GM12872 (cell line): ENCODE results near the gene TRAPPC2L.

Source experiments
- TF ChIP-seq, protein P1 (sequence below): IDR thresholded peaks from 3 replicates; pipeline ENCODE4 v1.5.1; 2011; ENCODE audit warnings: low read depth, mild to moderate bottlenecking, low read length, moderate library complexity; ENCODE audit not compliant: insufficient read depth

Gene TRAPPC2L

DNA sequence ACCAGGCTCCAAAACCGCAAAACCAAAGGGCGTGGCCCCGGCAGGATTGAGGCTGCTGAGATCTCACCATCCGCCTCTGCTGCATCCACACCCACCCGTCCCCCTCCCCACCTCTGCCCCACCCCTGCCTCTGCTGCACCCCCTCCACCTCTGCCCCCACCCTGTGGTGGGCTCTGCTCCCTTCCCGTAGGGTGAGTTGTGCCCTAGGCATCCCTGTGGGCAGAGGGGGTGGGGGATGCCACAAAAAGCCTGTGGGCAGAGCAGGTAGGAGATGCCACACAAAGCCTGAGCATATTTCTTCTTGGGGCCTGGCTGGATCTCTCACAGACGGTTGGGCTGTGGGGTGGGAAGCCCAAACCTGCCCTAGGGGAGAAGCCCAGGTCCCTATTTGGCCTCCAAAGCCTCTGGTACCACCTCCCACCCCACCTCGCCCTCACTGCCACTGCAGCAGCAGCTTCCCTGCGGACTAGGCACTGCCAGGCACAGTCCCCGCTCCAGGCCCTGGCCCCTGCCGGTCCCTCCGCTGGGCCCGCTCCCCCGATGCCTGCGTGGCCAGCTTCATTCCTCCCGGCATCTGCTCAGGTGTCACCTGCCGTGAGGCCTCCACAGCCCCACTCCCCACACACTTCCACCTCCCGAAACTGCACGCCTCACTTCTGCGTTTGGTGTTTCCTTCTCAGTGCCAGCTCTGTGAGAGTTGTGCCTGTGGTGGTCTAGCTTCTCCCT, 20.8 kb downstream of the TRAPPC2L start:
- TF ChIP-seq, protein P1, sequence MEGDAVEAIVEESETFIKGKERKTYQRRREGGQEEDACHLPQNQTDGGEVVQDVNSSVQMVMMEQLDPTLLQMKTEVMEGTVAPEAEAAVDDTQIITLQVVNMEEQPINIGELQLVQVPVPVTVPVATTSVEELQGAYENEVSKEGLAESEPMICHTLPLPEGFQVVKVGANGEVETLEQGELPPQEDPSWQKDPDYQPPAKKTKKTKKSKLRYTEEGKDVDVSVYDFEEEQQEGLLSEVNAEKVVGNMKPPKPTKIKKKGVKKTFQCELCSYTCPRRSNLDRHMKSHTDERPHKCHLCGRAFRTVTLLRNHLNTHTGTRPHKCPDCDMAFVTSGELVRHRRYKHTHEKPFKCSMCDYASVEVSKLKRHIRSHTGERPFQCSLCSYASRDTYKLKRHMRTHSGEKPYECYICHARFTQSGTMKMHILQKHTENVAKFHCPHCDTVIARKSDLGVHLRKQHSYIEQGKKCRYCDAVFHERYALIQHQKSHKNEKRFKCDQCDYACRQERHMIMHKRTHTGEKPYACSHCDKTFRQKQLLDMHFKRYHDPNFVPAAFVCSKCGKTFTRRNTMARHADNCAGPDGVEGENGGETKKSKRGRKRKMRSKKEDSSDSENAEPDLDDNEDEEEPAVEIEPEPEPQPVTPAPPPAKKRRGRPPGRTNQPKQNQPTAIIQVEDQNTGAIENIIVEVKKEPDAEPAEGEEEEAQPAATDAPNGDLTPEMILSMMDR, result no peak

DNA sequence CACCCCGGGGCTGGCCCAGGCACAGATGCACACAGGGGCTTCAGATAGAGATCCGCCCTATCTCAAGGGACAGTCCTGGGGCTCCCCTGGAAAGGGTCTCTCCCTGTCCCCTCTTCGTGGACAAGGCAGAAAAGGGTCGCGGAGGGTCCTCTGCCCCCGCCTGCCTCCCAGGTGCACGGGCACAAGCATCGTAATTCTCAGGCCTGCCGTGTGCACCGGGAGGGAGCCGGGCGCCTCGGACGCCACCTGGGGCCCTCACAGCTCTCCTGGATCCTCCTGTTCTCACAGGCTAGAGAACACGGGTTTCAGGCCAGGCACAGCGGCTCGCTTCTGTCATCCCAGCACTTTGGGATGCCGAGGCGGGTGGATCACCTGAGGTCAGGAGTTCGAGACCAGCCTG, 21.4 kb downstream of the TRAPPC2L start:
- TF ChIP-seq, protein P1, result no peak

- TF ChIP-seq, protein P1, result no peak
Observed at GRCh38 chr16:88878967-88879787, 22.2 kb downstream of the TRAPPC2L start.

DNA sequence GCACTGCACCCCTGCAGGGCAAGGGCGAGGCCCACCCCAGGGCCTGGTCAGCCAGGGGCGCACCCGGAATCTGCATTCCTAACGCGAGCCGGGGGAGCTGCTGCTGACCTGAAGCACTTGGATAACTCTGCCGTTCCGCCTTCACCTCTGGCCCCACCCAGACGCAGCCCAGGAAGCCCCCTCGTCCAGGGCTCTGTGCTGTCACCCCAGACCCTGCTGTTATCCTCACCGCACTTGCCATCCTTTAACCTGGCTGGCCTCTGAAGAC, 22.8 kb downstream of the TRAPPC2L start:
- TF ChIP-seq, protein P1, result no peak

GRCh38 chr16:88880226-88881006, 23.5 kb downstream of the TRAPPC2L start:
- TF ChIP-seq, protein P1, result no peak

GRCh38 chr16:88881007-88881615, 24.2 kb downstream of the TRAPPC2L start:
- TF ChIP-seq, protein P1, result no peak
